HepG2 (cell line): ENCODE results near the gene SLX9. TPM values are rescaled to one million over a fixed set of nuclear protein-coding genes. Genes with fewer than 3 reads are reported as not detected.

Source experiments
- AGO2 ChIP-seq: fragments of 200-400 bp; formaldehyde crosslinking; optimal IDR thresholded peaks from 2 replicates; pipeline ENCODE3; 2017; ENCODE audit warnings: mild to moderate bottlenecking, low read depth, low read length, moderate library complexity
- E2F1 ChIP-seq: sonication (generic); formaldehyde crosslinking; IDR thresholded peaks from 2 replicates; pipeline ENCODE4 v1.5.0; 2020; ENCODE audit warnings: missing genetic modification reagents
- FOXM1 ChIP-seq: sonication (generic); formaldehyde crosslinking; IDR thresholded peaks from 2 replicates; pipeline ENCODE4 v1.5.0; 2020; ENCODE audit warnings: missing genetic modification reagents
- MXI1 ChIP-seq: IDR thresholded peaks from 3 replicates; pipeline ENCODE4 v1.6.1; 2012; ENCODE audit warnings: low read depth, low read length, inconsistent platforms, borderline replicate concordance
- PLRG1 ChIP-seq: fragments of 450-650 bp; conservative IDR thresholded peaks from 2 replicates; pipeline ENCODE4 v1.6.1; 2016
- RFXAP ChIP-seq: sonication (generic); formaldehyde crosslinking; IDR thresholded peaks from 2 replicates; pipeline ENCODE4 v1.4.0; 2020; ENCODE audit warnings: missing genetic modification reagents, borderline replicate concordance
- XRCC5 ChIP-seq: fragments of 200-400 bp; formaldehyde crosslinking; optimal IDR thresholded peaks from 2 replicates; pipeline ENCODE3; 2017; ENCODE audit warnings: mild to moderate bottlenecking, low read length
- YY1 ChIP-seq: IDR thresholded peaks from 2 replicates; pipeline ENCODE4 v1.6.1; 2011; ENCODE audit warnings: low read length, low read depth, moderate library complexity, mild to moderate bottlenecking; ENCODE audit not compliant: insufficient read depth, insufficient replicate concordance
- ZBTB4 ChIP-seq: sonication (generic); formaldehyde crosslinking; IDR thresholded peaks from 2 replicates; pipeline ENCODE4 v1.4.0; 2020; ENCODE audit warnings: missing genetic modification reagents, mild to moderate bottlenecking, borderline replicate concordance
- ZNF337 ChIP-seq: sonication (generic); formaldehyde crosslinking; IDR thresholded peaks from 2 replicates; pipeline ENCODE4 v1.5.1; 2020; ENCODE audit warnings: missing genetic modification reagents, low read depth, mild to moderate bottlenecking, borderline replicate concordance
- ZNF362 ChIP-seq: sonication (generic); formaldehyde crosslinking; IDR thresholded peaks from 2 replicates; pipeline ENCODE4 v1.4.0; 2020; ENCODE audit warnings: missing genetic modification reagents, mild to moderate bottlenecking, borderline replicate concordance
- ZNF432 ChIP-seq: sonication (generic); formaldehyde crosslinking; IDR thresholded peaks from 2 replicates; pipeline ENCODE4 v1.5.0; 2020; ENCODE audit warnings: missing genetic modification reagents, mild to moderate bottlenecking, borderline replicate concordance
- ZNF441 ChIP-seq: sonication (generic); formaldehyde crosslinking; IDR thresholded peaks from 2 replicates; pipeline ENCODE4 v1.7.0; 2021; ENCODE audit warnings: missing genetic modification reagents, borderline replicate concordance
- ZNF557 ChIP-seq: sonication (generic); formaldehyde crosslinking; IDR thresholded peaks from 2 replicates; pipeline ENCODE4 v1.4.0; 2020; ENCODE audit warnings: missing genetic modification reagents
- ZNF589 ChIP-seq: sonication (generic); formaldehyde crosslinking; conservative IDR thresholded peaks from 2 replicates; pipeline ENCODE4 v1.8.0; 2022; ENCODE audit warnings: mild to moderate bottlenecking, moderate library complexity, missing genetic modification reagents
- ZNF598 ChIP-seq: sonication (generic); formaldehyde crosslinking; IDR thresholded peaks from 2 replicates; pipeline ENCODE4 v1.5.1; 2020; ENCODE audit warnings: mild to moderate bottlenecking, missing genetic modification reagents, borderline replicate concordance
- ZNF691 ChIP-seq: sonication (generic); formaldehyde crosslinking; IDR thresholded peaks from 2 replicates; pipeline ENCODE4 v1.4.0; 2020; ENCODE audit warnings: missing genetic modification reagents, low read depth, mild to moderate bottlenecking, borderline replicate concordance
- ZNF766 ChIP-seq: sonication (generic); formaldehyde crosslinking; IDR thresholded peaks from 2 replicates; pipeline ENCODE4 v1.5.0; 2020; ENCODE audit warnings: missing genetic modification reagents, borderline replicate concordance
- ZNF800 ChIP-seq: sonication (generic); formaldehyde crosslinking; IDR thresholded peaks from 2 replicates; pipeline ENCODE4 v1.4.0; 2020; ENCODE audit warnings: missing genetic modification reagents
- polyA plus RNA-seq, 8 experiments: library from polyadenylated mRNA; depleted of rRNA in 3 of 8; stranded (reverse) in 7 of 8; unstranded in 1 of 8; fragments of >200 nt; fragmentation: Illumina TruSeq in 4 of 8; extraction: Trizol in 4 of 8; gene quantifications; 2 replicates each; pipeline versions ENCODE4 v1.2.1 to v1.2.3, GENCODE V29; 2011 to 2016; ENCODE audit warnings: low read depth in 4 of 8, missing spikeins in 1 of 8, mixed read lengths in 1 of 8; ENCODE audit not compliant: insufficient read depth in 1 of 8
- total RNA-seq, 5 experiments: library from RNA; depleted of rRNA; stranded (reverse); fragments of >200 nt; fragmentation: Illumina TruSeq; extraction: Trizol; gene quantifications; 2 replicates each; pipeline ENCODE4 v1.2.3, GENCODE V29; 2016; ENCODE audit warnings: low read depth in 1 of 5

SLX9 gene
- total and polyA plus RNA-seq, 2 of the 13 experiments (the other 11 are each of a cell fraction or from before 2014, with no cell fraction given), result 21.0 to 47.1 TPM

- TF ChIP-seq ZNF800 (CRISPR knock-in tag) (no peak), ZNF766 (CRISPR knock-in tag) (no peak), XRCC5 (peak; percentile 25), RFXAP (no peak), PLRG1 (no peak), ZNF691 (0 out of 2 replicates have a peak, but pooled peaks have one; percentile 23), YY1 (no peak), ZNF589 (CRISPR knock-in tag) (no peak), ZNF362 (CRISPR knock-in tag) (no peak), MXI1 (no peak), ZNF598 (no peak), ZNF557 (CRISPR knock-in tag) (no peak), ZNF337 (CRISPR knock-in tag) (no peak), E2F1 (CRISPR knock-in tag) (no peak), ZNF441 (CRISPR knock-in tag) (no peak), FOXM1 (CRISPR knock-in tag) (no peak), AGO2 (no peak), ZNF432 (no peak), ZBTB4 (CRISPR knock-in tag) (no peak)
Observed at GRCh38 chr21:44907225-44907965, 32.4 kb upstream of the SLX9 start (continued).
